ENCODE data around the gene SH3BGRL2. TPM values are rescaled to one million over a fixed set of nuclear protein-coding genes. Genes with fewer than 3 reads are reported as not detected.

The SH3BGRL2 gene
- total RNA-seq, 1 donor from 2014 or later: 31.6 TPM

DNA sequence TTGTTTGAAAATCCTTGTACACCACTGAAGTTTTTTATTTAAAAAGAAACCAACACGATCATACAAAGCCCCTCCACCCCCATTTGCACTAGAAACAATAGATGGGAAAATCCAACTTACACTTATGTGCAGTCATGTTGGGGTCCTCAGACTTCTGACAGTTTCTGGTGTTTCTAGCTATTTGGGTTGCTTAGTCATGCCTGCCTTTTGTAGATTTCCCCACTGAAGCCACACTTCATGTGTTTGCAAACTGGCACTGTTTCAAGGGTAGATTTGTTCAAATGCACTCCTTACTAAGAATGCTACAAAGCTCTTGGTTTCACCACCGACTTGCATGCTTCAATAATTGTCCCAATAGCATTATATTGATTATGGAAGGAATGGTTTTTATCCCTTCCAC, 1.5 kb downstream of the SH3BGRL2 start:
- DNase-seq (ENCODE audit: low read depth): no peak
- TF ChIP-seq, protein P1, sequence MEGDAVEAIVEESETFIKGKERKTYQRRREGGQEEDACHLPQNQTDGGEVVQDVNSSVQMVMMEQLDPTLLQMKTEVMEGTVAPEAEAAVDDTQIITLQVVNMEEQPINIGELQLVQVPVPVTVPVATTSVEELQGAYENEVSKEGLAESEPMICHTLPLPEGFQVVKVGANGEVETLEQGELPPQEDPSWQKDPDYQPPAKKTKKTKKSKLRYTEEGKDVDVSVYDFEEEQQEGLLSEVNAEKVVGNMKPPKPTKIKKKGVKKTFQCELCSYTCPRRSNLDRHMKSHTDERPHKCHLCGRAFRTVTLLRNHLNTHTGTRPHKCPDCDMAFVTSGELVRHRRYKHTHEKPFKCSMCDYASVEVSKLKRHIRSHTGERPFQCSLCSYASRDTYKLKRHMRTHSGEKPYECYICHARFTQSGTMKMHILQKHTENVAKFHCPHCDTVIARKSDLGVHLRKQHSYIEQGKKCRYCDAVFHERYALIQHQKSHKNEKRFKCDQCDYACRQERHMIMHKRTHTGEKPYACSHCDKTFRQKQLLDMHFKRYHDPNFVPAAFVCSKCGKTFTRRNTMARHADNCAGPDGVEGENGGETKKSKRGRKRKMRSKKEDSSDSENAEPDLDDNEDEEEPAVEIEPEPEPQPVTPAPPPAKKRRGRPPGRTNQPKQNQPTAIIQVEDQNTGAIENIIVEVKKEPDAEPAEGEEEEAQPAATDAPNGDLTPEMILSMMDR (IDR thresholded peaks at IDR 0.05; ENCODE audit: insufficient read depth, low read length, poor library complexity, severe bottlenecking): no peak
- Histone ChIP-seq H3K4me3 (ENCODE audit: low read depth, low read length) (no peak overlapping the region), H3K36me3 (ENCODE audit: control insufficient read depth, insufficient read depth, low read length) (no peaks in the 10 kb centered on the region), H3K27me3 (ENCODE audit: control insufficient read depth, insufficient read depth, low read length) (no peaks in the 10 kb centered on the region)

GRCh38 chr6:79634491-79635231, 3.5 kb downstream of the SH3BGRL2 start:
- Histone ChIP-seq H3K27me3 (ENCODE audit: control insufficient read depth, insufficient read depth, low read length) (no peaks in the 10 kb centered on the region), H3K36me3 (ENCODE audit: control insufficient read depth, insufficient read depth, low read length) (no peaks in the 10 kb centered on the region), H3K4me3 (ENCODE audit: low read depth, low read length) (no peak overlapping the region)
- TF ChIP-seq, protein P1 (IDR thresholded peaks at IDR 0.05; ENCODE audit: insufficient read depth, low read length, poor library complexity, severe bottlenecking): no peak
- no peak for DNase-seq (ENCODE audit: low read depth)

DNA sequence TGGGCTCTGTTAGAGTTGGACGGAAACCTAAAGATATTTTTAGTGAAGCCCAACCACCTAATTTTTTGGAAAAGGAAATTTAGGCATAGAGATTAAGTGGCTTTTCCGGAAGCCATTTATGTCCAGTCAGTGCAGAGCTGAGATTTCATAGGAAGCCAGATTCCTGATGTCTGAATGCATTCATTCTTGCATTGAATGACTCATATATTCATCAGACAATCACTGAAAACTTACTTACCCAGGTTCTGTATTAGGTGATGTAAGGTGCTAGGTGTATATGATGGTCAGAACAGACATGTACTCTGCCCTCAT, 4.1 kb downstream of the SH3BGRL2 start:
- H3K36me3 ChIP-seq (ENCODE audit: control insufficient read depth, insufficient read depth, low read length): no peaks in the 10 kb centered on the region
- H3K4me3 ChIP-seq (ENCODE audit: low read depth, low read length): no peak overlapping the region
- DNase-seq (ENCODE audit: low read depth): peak; percentile 25
- no peaks in the 10 kb centered on the region for H3K27me3 ChIP-seq (ENCODE audit: control insufficient read depth, insufficient read depth, low read length)
- TF ChIP-seq, protein P1 (IDR thresholded peaks at IDR 0.05; ENCODE audit: insufficient read depth, low read length, poor library complexity, severe bottlenecking): no peak

DNA sequence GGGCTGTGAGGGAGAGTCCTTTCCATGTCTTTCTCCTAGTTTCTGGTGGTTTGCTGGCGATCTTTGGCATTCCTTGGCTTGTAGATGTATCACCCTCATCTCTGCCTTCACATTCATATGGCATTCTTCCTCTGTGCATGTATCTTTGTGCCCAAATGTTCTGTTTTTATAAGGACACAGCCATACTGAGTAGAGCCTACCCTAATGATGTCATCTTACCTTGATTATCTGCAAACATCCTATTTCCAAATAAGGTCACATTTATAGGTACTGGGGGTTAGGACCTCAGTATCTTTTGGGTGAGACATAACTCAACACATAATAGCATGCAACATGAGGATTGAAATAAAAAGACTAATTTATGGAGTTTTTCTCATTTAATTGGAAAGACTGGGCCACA, 5.5 kb downstream of the SH3BGRL2 start:
- DNase-seq (ENCODE audit: low read depth): no peak
- H3K4me3 ChIP-seq (ENCODE audit: low read depth, low read length): no peak overlapping the region
- H3K36me3 ChIP-seq (ENCODE audit: control insufficient read depth, insufficient read depth, low read length): no peaks in the 10 kb centered on the region
- TF ChIP-seq, protein P1 (IDR thresholded peaks at IDR 0.05; ENCODE audit: insufficient read depth, low read length, poor library complexity, severe bottlenecking): no peak
- no peaks in the 10 kb centered on the region for H3K27me3 ChIP-seq (ENCODE audit: control insufficient read depth, insufficient read depth, low read length)

GRCh38 chr6:79640146-79641111, 9.3 kb downstream of the SH3BGRL2 start:
- Histone ChIP-seq H3K4me3 (ENCODE audit: low read depth, low read length) (no peak overlapping the region), H3K36me3 (ENCODE audit: control insufficient read depth, insufficient read depth, low read length) (no peaks in the 10 kb centered on the region), H3K27me3 (ENCODE audit: control insufficient read depth, insufficient read depth, low read length) (no peaks in the 10 kb centered on the region)
- TF ChIP-seq, protein P1 (IDR thresholded peaks at IDR 0.05; ENCODE audit: insufficient read depth, low read length, poor library complexity, severe bottlenecking): no peak
- no peak for DNase-seq (ENCODE audit: low read depth)

Data from kidney epithelial cell (primary cell).